HCT116 (cell line): ENCODE data around the gene DNAJC6. TPM values are rescaled to one million over a fixed set of nuclear protein-coding genes. Genes with fewer than 3 reads are reported as not detected.
A peak's percentile ranks its signal among the peaks of the same experiment; 100 is the strongest.

Source experiments
- ATAC-seq: fragments of 200-7000 bp; cut with Tn5 transposase; 2 replicates; pipeline ENCODE4 v1.9.1; 2020; ENCODE audit warnings: mild to moderate bottlenecking, moderate library complexity
- BruUV-seq: library from RNA; stranded (reverse); fragments of 400-500 nt; replicated peaks from 2 replicates; lab custom pipeline; 2021; lab: Mats Ljungman, UMichigan
- CTCF ChIA-PET: fragments of 300-600 bp; sonication (Branson Sonifier 250); formaldehyde crosslinking; loops from one replicate; lab custom pipeline; 2021; ENCODE audit warnings: antibody characterized with exemption; lab: Charles Lee
- POLR2A ChIA-PET: fragments of 300-600, 350-600 bp; sonication (Branson Sonifier 250); formaldehyde crosslinking; loops from one replicate; lab custom pipeline; 2021; ENCODE audit warnings: antibody characterized with exemption; lab: Charles Lee
- RAD21 ChIA-PET, 2 experiments: fragments of 300-600 bp; sonication (Branson Sonifier 250); formaldehyde crosslinking; loops; one replicate each; lab custom pipeline; 2023; ENCODE audit warnings: low total read pairs in 2 of 2; ENCODE audit not compliant: uncharacterized antibody in 2 of 2, unreplicated experiment in 2 of 2, low non-redundant PET in 1 of 2; lab: Charles Lee
- DNase-seq: peaks from one replicate; pipeline ENCODE4 v3.0.0-alpha.2; 2010; ENCODE audit warnings: low read depth, low spot score
- H2AFZ ChIP-seq: fragments of 200-600 bp; shearing (Covaris generic), sonication (generic); 2 replicates; pipeline ENCODE4 v1.6.1; 2017; ENCODE audit warnings: low read depth, mixed run types, mixed read lengths, antibody characterized with exemption, low read length; ENCODE audit not compliant: poor library complexity, severe bottlenecking
- H3K27ac ChIP-seq: 2 replicates; pipeline ENCODE4 v1.5.1; 2012; ENCODE audit warnings: low read depth, low read length
- H3K27me3 ChIP-seq: fragments of 200-600 bp; sonication (generic); 2 replicates; pipeline ENCODE4 v1.6.1; 2016; ENCODE audit warnings: mixed run types, low read length, mixed read lengths; ENCODE audit not compliant: insufficient read depth
- H3K36me3 ChIP-seq, 2 experiments: fragments of 200-500 bp in 1 of 2; fragments of 200-600 bp in 1 of 2; sonication (Bioruptor generic) in 1 of 2; sonication (generic) in 1 of 2; 2 replicates each; pipeline versions ENCODE4 v1.5.1 to v1.6.1; 2014 to 2016; ENCODE audit warnings: low read length in 2 of 2, inconsistent platforms in 1 of 2, mixed read lengths in 1 of 2, mixed run types in 1 of 2; ENCODE audit not compliant: insufficient read depth in 2 of 2, control insufficient read depth in 1 of 2
- H3K4me1 ChIP-seq, 2 experiments: fragments of 200-600 bp in 1 of 2; sonication (generic) in 1 of 2; 2 replicates each; pipeline versions ENCODE4 v1.5.1 to v1.6.1; 2012 to 2017; ENCODE audit warnings: low read length in 2 of 2, inconsistent platforms in 1 of 2, mild to moderate bottlenecking in 1 of 2, mixed read lengths in 1 of 2, mixed run types in 1 of 2, moderate library complexity in 1 of 2; ENCODE audit not compliant: insufficient read depth in 2 of 2, control insufficient read depth in 1 of 2
- H3K4me2 ChIP-seq: fragments of 200-600 bp; sonication (generic); 2 replicates; pipeline ENCODE4 v1.6.1; 2017; ENCODE audit warnings: mixed run types, low read length, mixed read lengths
- H3K4me3 ChIP-seq, 2 experiments: fragments of 200-600 bp in 1 of 2; sonication (generic) in 1 of 2; replicated peaks in 1 of 2; 2 replicates each; pipeline ENCODE4 v1.5.1; 2011 to 2016; ENCODE audit warnings: low read length in 2 of 2, control low read depth in 1 of 2, low read depth in 1 of 2, mild to moderate bottlenecking in 1 of 2, mixed read lengths in 1 of 2, mixed run types in 1 of 2
- H3K79me2 ChIP-seq: fragments of 200-600 bp; sonication (generic); 2 replicates; pipeline ENCODE4 v1.6.1; 2017; ENCODE audit warnings: mild to moderate bottlenecking, mixed run types, low read length, moderate library complexity, mixed read lengths; ENCODE audit not compliant: insufficient read depth
- H3K9ac ChIP-seq: fragments of 200-600 bp; sonication (generic); 2 replicates; pipeline ENCODE4 v1.6.1; 2016; ENCODE audit warnings: low read length, mixed read lengths
- H3K9me2 ChIP-seq: fragments of 200-600 bp; sonication (generic), shearing (Covaris generic); 2 replicates; pipeline ENCODE4 v1.6.1; 2017; ENCODE audit warnings: mixed run types, mild to moderate bottlenecking, moderate library complexity; ENCODE audit not compliant: insufficient read depth
- H3K9me3 ChIP-seq, 2 experiments: fragments of 200-500 bp in 1 of 2; fragments of 200-600 bp in 1 of 2; sonication (Bioruptor generic) in 1 of 2; sonication (generic) in 1 of 2; 2 replicates each; pipeline ENCODE4 v1.6.1; 2014 to 2017; ENCODE audit warnings: low read length in 2 of 2, mixed read lengths in 2 of 2, inconsistent platforms in 1 of 2, low read depth in 1 of 2, mild to moderate bottlenecking in 1 of 2, mixed run types in 1 of 2, moderate library complexity in 1 of 2; ENCODE audit not compliant: control insufficient read depth in 1 of 2, insufficient read depth in 1 of 2
- H4K20me1 ChIP-seq: fragments of 200-600 bp; sonication (generic), shearing (Covaris generic); 2 replicates; pipeline ENCODE4 v1.6.1; 2017; ENCODE audit warnings: mixed run types, mild to moderate bottlenecking, moderate library complexity; ENCODE audit not compliant: insufficient read depth
- EZH2phosphoT487 ChIP-seq: fragments of 200-600 bp; IDR thresholded peaks from 2 replicates; pipeline ENCODE4 v1.6.1; 2018; ENCODE audit warnings: antibody characterized with exemption, borderline replicate concordance
- SP1 ChIP-seq: IDR thresholded peaks from 2 replicates; pipeline ENCODE4 v1.6.1; 2012; ENCODE audit warnings: low read depth
- ZFX ChIP-seq: fragments of 450-650 bp; IDR thresholded peaks from 2 replicates; pipeline ENCODE4 v1.6.1; 2017
- intact Hi-C: fragments of 100-400 bp; cut with micrococcal nuclease; formaldehyde crosslinking; loops from 2 replicates; pipeline ENCODE4 v1.10.0; 2022
- total RNA-seq: library from RNA; stranded (reverse); gene quantifications from one replicate; pipeline ENCODE4 v1.2.1, GENCODE V29; 2021; ENCODE audit not compliant: unreplicated experiment
- TF ChIP-seq, protein P1 (sequence below): IDR thresholded peaks from 2 replicates; pipeline ENCODE4 v1.6.1; 2012; ENCODE audit warnings: low read depth
- TF ChIP-seq, protein P2 (sequence below), 3 experiments: fragments of 200-600 bp in 1 of 3; sonication (generic) in 1 of 3; IDR thresholded peaks in 2 of 3; conservative IDR thresholded peaks in 1 of 3; 2 replicates each; pipeline ENCODE4 v1.5.1; 2012 to 2017; ENCODE audit warnings: low read depth in 2 of 3, low read length in 2 of 3, antibody characterized with exemption in 1 of 3, borderline replicate concordance in 1 of 3, control low read depth in 1 of 3, mild to moderate bottlenecking in 1 of 3, mixed read lengths in 1 of 3, mixed run types in 1 of 3, moderate library complexity in 1 of 3; ENCODE audit not compliant: insufficient read depth in 1 of 3

DNAJC6 gene
- total RNA-seq, 1 experiment from 2014 or later = 9.0 TPM

DNA sequence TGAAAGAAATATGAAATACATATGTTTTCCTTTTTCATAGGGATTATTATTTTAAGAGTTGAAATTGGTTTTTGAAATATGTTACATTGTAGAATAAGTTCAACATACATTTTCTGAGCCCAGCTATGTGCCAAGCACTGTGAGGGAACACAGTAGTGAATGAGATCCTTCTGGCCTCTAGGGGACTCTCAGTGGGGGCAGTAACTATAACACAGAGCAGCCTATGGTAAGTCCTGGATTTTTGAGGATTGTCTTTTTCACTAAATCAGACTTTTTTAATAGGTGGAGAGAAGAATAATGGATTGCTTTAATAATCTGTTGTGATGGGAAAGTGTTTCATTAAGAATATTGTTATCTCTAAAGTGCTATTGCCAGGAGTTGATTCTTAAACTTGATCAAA is 2.4 kb downstream of the DNAJC6 start:
- H3K4me3 ChIP-seq = no peak overlapping the region
- no peak overlapping the region for H3K27ac ChIP-seq
- no peak for DNase-seq
- H2AFZ ChIP-seq = no peak overlapping the region
- no peak overlapping the region for H3K4me2 ChIP-seq
- peaks cover 0 to 13% of the 10 kb centered on the region in 2 experiments; a peak in 1 of 4 replicates for H3K4me1 ChIP-seq
- TF ChIP-seq, protein P1, sequence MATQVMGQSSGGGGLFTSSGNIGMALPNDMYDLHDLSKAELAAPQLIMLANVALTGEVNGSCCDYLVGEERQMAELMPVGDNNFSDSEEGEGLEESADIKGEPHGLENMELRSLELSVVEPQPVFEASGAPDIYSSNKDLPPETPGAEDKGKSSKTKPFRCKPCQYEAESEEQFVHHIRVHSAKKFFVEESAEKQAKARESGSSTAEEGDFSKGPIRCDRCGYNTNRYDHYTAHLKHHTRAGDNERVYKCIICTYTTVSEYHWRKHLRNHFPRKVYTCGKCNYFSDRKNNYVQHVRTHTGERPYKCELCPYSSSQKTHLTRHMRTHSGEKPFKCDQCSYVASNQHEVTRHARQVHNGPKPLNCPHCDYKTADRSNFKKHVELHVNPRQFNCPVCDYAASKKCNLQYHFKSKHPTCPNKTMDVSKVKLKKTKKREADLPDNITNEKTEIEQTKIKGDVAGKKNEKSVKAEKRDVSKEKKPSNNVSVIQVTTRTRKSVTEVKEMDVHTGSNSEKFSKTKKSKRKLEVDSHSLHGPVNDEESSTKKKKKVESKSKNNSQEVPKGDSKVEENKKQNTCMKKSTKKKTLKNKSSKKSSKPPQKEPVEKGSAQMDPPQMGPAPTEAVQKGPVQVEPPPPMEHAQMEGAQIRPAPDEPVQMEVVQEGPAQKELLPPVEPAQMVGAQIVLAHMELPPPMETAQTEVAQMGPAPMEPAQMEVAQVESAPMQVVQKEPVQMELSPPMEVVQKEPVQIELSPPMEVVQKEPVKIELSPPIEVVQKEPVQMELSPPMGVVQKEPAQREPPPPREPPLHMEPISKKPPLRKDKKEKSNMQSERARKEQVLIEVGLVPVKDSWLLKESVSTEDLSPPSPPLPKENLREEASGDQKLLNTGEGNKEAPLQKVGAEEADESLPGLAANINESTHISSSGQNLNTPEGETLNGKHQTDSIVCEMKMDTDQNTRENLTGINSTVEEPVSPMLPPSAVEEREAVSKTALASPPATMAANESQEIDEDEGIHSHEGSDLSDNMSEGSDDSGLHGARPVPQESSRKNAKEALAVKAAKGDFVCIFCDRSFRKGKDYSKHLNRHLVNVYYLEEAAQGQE = no peak
- TF ChIP-seq, protein P2, sequence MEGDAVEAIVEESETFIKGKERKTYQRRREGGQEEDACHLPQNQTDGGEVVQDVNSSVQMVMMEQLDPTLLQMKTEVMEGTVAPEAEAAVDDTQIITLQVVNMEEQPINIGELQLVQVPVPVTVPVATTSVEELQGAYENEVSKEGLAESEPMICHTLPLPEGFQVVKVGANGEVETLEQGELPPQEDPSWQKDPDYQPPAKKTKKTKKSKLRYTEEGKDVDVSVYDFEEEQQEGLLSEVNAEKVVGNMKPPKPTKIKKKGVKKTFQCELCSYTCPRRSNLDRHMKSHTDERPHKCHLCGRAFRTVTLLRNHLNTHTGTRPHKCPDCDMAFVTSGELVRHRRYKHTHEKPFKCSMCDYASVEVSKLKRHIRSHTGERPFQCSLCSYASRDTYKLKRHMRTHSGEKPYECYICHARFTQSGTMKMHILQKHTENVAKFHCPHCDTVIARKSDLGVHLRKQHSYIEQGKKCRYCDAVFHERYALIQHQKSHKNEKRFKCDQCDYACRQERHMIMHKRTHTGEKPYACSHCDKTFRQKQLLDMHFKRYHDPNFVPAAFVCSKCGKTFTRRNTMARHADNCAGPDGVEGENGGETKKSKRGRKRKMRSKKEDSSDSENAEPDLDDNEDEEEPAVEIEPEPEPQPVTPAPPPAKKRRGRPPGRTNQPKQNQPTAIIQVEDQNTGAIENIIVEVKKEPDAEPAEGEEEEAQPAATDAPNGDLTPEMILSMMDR (IDR thresholded peaks at IDR 0.05 in 2 of 3, conservative IDR thresholded peaks at IDR 0.05 in 1 of 3; ENCODE audit: borderline replicate concordance in 1 of 3, insufficient read depth in 1 of 3, low read depth in 2 of 3, low read length in 2 of 3) = peak in 2 of 3 experiments; percentile 23 to 25; a peak in 2 of 6 replicates
- TF ChIP-seq ZFX = no peak
- no peak for TF ChIP-seq EZH2phosphoT487
- no peak for TF ChIP-seq SP1
- TF ChIP-seq, all 23 proteins: peak for 1
- Histone ChIP-seq H3K9me2 (no peaks in the 10 kb centered on the region), H3K9me3 (no peaks in the 10 kb centered on the region), H3K27me3 (no peaks in the 10 kb centered on the region), H3K9ac (no peak overlapping the region), H3K36me3 (no peaks in the 10 kb centered on the region), H3K79me2 (no peaks in the 10 kb centered on the region), H4K20me1 (no peaks in the 10 kb centered on the region; the same call in 1 of the 2 replicates)
- no TSS peak for BruUV-seq
- ChIA-PET POLR2A (no interaction called here), CTCF (no interaction called here), RAD21 (no interaction called here)
- intact Hi-C loops = no loop called here
- ATAC-seq = peak; percentile 44; the same call in 1 of the 2 replicates
